Sigmoid colon (tissue), 4 donors: ENCODE data around the gene MAGEA9.

Experiments
- CTCF ChIP-seq, 4 experiments: fragments of 450-650 bp in 3 of 4; fragments of 200-600 bp in 1 of 4; IDR thresholded peaks; one replicate each; pipeline ENCODE4 v1.5.1; 2016 to 2019; ENCODE audit warnings: antibody characterized with exemption in 4 of 4, mild to moderate bottlenecking in 3 of 4, moderate library complexity in 2 of 4
- POLR2AphosphoS5 ChIP-seq, 4 donors: sonication (generic); formaldehyde crosslinking; IDR thresholded peaks; one replicate each; pipeline ENCODE4 v1.6.1; 2017; ENCODE audit warnings: antibody characterized with exemption in 4 of 4

- TF ChIP-seq CTCF (IDR thresholded peaks at IDR 0.05) (no peak), POLR2AphosphoS5 (IDR thresholded peaks at IDR 0.05) (no peak)
Observed at GRCh38 chrX:149818652-149819051, 36.9 kb downstream of the MAGEA9 start.
